Astrocyte of the cerebellum (primary cell): Measurements from ENCODE around the gene EGFR.

Experiments used
- DNase-seq: peaks from one replicate; pipeline ENCODE4 v3.0.0-alpha.2; 2011; ENCODE audit warnings: low read depth
- H3K4me3 ChIP-seq: 2 replicates; pipeline ENCODE4 v1.5.1; 2011; ENCODE audit warnings: mild to moderate bottlenecking, low read depth, low read length, moderate library complexity
- in situ Hi-C: cut with HindIII; loops from 2 replicates; pipeline ENCODE4 v1.10.0; 2017; ENCODE audit warnings: low sequenced_read_pairs
- TF ChIP-seq, protein P1 (sequence below): IDR thresholded peaks from 2 replicates; pipeline ENCODE4 v1.5.1; 2012; ENCODE audit warnings: low read length, low read depth, moderate library complexity, mild to moderate bottlenecking; ENCODE audit errors: missing control alignments

EGFR gene

DNA sequence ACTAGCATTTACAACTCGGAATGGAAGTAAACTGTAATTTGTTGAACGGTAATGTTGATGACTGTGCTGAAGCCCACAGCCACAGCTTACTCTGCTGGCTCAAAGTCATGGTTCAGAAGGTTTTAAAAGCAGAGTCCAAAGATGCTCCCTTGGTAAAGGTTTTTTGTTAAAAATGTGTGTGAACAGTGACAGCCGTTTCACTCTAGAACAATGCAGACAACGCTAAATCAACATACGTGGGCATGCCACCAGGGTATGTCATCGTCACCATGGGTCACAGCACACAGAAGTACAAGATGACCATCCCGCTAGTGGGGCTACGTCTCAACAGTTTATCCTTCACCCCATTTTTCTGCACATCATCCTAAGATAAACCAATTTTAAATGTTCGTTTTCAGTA lies 239.8 kb downstream of the EGFR start:
- H3K4me3 ChIP-seq, result no peak overlapping the region
- in situ Hi-C loops, result no loop called here
- DNase-seq, result no peak
- TF ChIP-seq, protein P1, sequence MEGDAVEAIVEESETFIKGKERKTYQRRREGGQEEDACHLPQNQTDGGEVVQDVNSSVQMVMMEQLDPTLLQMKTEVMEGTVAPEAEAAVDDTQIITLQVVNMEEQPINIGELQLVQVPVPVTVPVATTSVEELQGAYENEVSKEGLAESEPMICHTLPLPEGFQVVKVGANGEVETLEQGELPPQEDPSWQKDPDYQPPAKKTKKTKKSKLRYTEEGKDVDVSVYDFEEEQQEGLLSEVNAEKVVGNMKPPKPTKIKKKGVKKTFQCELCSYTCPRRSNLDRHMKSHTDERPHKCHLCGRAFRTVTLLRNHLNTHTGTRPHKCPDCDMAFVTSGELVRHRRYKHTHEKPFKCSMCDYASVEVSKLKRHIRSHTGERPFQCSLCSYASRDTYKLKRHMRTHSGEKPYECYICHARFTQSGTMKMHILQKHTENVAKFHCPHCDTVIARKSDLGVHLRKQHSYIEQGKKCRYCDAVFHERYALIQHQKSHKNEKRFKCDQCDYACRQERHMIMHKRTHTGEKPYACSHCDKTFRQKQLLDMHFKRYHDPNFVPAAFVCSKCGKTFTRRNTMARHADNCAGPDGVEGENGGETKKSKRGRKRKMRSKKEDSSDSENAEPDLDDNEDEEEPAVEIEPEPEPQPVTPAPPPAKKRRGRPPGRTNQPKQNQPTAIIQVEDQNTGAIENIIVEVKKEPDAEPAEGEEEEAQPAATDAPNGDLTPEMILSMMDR, result no peak

DNA sequence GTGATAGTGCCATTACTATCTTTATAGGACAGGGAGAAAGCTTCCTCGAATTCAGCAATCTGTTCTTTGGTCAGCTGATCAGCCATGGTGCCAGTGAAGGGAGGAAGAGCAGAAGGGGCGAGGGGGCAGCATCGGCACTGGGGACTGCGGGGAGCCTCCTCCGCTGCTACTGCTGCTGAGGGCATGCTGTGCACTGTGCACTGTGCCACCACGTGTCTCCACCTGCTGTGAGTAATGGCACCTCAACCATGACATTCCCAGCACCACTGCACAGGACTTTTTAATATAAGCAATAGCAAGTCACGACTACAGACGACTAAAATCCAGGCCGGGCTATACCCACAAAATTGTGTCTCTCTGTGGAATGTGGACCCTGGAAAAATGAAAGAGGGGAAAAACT lies 241.4 kb downstream of the EGFR start:
- in situ Hi-C loops, result no loop called here
- H3K4me3 ChIP-seq, result no peak overlapping the region
- DNase-seq, result no peak
- TF ChIP-seq, protein P1, result no peak

DNA sequence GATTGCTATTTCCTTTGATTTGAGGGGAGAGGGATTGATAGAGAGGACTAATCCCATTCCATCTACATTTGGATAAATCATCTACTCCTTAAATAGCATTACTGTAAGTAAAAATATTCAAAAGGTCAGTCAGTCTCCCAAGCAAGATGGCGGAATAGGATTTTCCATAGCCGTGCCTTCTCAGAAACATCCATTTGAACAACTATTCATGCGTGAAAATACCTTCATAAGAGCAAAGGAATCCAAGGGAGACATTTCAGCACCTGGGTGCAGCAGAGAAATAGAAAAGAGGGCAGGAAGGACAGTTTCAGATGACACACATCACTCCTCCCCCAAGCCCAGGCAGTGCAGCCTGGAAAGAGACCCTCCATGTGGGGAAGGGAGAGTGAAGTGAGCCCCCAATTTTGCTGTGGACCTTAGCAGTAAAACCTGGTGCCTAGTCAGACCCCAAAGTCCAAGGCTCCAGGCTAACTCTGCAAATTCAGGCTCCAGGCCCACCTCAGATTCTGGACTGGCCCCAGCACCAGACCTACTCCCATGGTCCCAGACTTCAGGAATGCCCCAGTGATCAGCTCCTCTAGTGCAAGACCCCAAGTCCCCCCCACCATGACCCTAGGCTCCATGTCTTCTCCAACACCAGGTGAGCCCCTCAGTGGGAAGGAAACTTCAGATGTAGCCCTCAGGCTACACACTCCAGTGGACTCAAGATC lies 242.0 kb downstream of the EGFR start:
- TF ChIP-seq, protein P1, result no peak
- in situ Hi-C loops, result no loop called here

More for the DNA sequence above, 242.0 kb downstream of the EGFR start:
- no peak for DNase-seq
- no peak overlapping the region for H3K4me3 ChIP-seq
